Parathyroid adenoma (tissue), 2 donors: ENCODE data around the gene MARCHF9.
A peak's percentile ranks its signal among the peaks of the same experiment; 100 is the strongest.

Source experiments
- H2AFZ ChIP-seq: fragments of 300-600 bp; sonication (generic); one replicate; pipeline ENCODE4 v1.7.0; 2017; ENCODE audit warnings: antibody characterized with exemption, mild to moderate bottlenecking
- H3K27ac ChIP-seq: fragments of 300-600 bp; sonication (generic); one replicate; pipeline ENCODE4 v1.7.0; 2017
- H3K27me3 ChIP-seq: fragments of 300-600 bp; sonication (generic); one replicate; pipeline ENCODE4 v1.7.0; 2017; ENCODE audit warnings: low read length; ENCODE audit not compliant: control insufficient read depth, insufficient read depth
- H3K36me3 ChIP-seq: fragments of 300-600 bp; sonication (generic); one replicate; pipeline ENCODE4 v1.7.0; 2017; ENCODE audit warnings: low read length; ENCODE audit not compliant: control insufficient read depth, insufficient read depth
- H3K4me1 ChIP-seq: fragments of 300-600 bp; sonication (generic); one replicate; pipeline ENCODE4 v1.7.0; 2017; ENCODE audit warnings: control low read depth
- H3K4me2 ChIP-seq: fragments of 300-600 bp; sonication (generic); one replicate; pipeline ENCODE4 v1.7.0; 2017; ENCODE audit warnings: low read length
- H3K4me3 ChIP-seq: fragments of 300-600 bp; sonication (generic); one replicate; pipeline ENCODE4 v1.7.0; 2017; ENCODE audit warnings: low read depth, low read length
- H3K79me2 ChIP-seq: fragments of 300-600 bp; sonication (generic); one replicate; pipeline ENCODE4 v1.7.0; 2017; ENCODE audit warnings: control low read depth
- H3K9ac ChIP-seq: fragments of 300-600 bp; sonication (generic); one replicate; pipeline ENCODE4 v1.7.0; 2017; ENCODE audit warnings: mild to moderate bottlenecking
- H3K9me3 ChIP-seq: fragments of 300-600 bp; sonication (generic); one replicate; pipeline ENCODE4 v1.7.0; 2017; ENCODE audit warnings: low read length; ENCODE audit not compliant: control insufficient read depth
- TF ChIP-seq, protein P1 (sequence below): fragments of 300-600 bp; sonication (generic); IDR thresholded peaks from one replicate; pipeline ENCODE4 v1.7.0; 2017; ENCODE audit warnings: antibody characterized with exemption, mild to moderate bottlenecking
- donor health status: primary hyperparathyroidism.

MARCHF9 gene

DNA sequence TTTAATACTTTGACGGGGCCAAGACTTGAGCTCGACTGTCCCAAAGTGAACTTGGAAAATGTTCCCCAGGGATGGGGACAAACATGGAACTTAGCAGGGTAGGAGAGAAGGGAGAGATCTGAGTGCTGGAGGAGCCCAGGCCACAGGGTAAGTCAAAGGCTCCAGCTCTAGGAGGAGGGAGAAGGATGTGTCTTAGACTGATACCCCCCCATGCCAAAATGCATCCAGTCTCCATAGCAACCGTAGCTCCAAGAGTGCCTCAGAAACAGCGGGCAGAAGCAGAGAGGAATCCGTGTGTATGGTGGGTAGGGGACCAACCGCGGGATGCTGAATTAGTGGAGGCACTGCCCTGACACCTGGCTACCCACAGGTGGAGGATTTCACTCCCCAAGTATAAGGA lies 15.5 kb upstream of the MARCHF9 start:
- Histone ChIP-seq H3K9ac (no peak overlapping the region), H3K4me2 (no peak overlapping the region), H2AFZ (no peak overlapping the region), H3K27ac (no peak overlapping the region), H3K9me3 (no peaks in the 10 kb centered on the region), H3K27me3 (no peaks in the 10 kb centered on the region), H3K4me1 (peaks cover 19% of the 10 kb centered on the region), H3K79me2 (no peaks in the 10 kb centered on the region), H3K36me3 (no peaks in the 10 kb centered on the region), H3K4me3 (no peak overlapping the region)
- TF ChIP-seq, protein P1, sequence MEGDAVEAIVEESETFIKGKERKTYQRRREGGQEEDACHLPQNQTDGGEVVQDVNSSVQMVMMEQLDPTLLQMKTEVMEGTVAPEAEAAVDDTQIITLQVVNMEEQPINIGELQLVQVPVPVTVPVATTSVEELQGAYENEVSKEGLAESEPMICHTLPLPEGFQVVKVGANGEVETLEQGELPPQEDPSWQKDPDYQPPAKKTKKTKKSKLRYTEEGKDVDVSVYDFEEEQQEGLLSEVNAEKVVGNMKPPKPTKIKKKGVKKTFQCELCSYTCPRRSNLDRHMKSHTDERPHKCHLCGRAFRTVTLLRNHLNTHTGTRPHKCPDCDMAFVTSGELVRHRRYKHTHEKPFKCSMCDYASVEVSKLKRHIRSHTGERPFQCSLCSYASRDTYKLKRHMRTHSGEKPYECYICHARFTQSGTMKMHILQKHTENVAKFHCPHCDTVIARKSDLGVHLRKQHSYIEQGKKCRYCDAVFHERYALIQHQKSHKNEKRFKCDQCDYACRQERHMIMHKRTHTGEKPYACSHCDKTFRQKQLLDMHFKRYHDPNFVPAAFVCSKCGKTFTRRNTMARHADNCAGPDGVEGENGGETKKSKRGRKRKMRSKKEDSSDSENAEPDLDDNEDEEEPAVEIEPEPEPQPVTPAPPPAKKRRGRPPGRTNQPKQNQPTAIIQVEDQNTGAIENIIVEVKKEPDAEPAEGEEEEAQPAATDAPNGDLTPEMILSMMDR: no peak

DNA sequence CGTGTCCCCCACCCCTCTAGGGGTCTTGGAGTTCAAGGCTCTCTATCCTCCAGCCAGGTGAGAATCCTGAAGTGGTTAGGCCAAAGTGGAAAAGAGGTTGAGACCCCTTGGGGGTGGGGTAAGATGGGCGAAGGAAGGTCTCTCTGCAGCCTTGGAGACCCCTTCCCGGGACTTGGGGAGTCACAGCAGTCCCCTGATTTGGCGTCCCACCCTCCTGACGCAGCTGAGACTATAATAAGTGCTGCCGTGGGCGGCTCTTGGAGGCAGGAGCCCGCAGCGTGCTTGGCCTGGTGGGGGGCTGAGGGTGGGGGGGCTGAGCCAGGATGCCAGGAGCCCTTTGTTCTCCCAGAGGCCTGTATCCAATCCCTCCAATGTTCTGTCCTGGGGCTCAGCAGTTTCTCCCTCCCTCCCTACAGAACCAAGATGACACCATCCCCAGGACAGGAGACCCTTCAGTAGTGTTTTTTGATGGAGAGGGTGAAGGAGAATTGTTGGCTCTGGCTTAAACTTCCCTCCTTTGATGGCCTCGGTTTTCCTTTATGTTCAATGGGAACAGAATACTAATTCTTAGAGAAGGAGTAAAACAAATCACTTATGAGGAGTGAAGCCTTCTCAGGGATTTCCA lies 14.9 kb upstream of the MARCHF9 start:
- Histone ChIP-seq H3K27me3 (no peaks in the 10 kb centered on the region), H3K4me3 (no peak overlapping the region), H3K4me2 (no peak overlapping the region), H3K27ac (no peak overlapping the region), H3K4me1 (peaks cover 19% of the 10 kb centered on the region), H3K79me2 (no peaks in the 10 kb centered on the region), H2AFZ (no peak overlapping the region), H3K9ac (no peak overlapping the region), H3K36me3 (no peaks in the 10 kb centered on the region), H3K9me3 (no peaks in the 10 kb centered on the region)
- TF ChIP-seq, protein P1: no peak

DNA sequence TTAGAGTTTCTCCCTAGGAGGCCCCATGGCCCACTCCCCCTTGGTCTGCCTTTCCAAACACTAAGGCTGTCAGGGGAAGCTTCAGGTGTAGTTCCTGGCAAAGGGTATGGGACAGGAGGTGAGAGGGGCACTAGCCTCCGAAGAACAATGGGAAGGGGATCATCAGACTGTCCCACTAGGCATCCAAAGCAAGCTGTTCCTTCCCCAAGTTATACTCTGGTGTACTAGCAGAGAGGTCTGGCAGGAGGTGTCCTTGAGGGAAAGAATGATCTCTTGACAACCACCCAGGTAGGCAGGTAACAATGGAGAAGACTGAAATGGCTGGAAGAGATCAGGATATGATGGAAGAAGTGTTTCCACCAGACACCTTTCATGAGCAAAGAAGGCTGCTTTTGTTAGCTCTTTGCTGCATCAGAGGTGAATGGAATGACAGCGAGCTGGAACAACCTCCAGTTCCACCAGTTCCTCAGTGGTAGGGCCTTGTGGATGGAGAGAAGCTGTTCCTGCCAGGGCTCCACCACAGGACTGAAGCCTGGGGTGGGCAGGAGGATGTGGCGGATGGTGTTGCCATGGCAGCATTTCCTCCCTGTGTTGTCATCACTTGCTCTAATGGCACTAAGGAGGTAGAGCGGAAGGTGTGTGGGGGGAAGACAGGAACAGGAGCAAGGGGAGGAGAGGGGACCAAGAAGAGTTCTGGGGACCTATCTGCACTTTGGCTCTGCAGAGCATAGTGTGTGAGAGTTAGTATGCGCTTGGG lies 14.1 kb upstream of the MARCHF9 start:
- H3K9ac ChIP-seq: no peak overlapping the region
- H3K4me1 ChIP-seq: peaks cover 21% of the 10 kb centered on the region
- no peak overlapping the region for H3K4me2 ChIP-seq
- H3K79me2 ChIP-seq: no peaks in the 10 kb centered on the region
- H3K36me3 ChIP-seq: no peaks in the 10 kb centered on the region
- H3K9me3 ChIP-seq: no peaks in the 10 kb centered on the region
- H3K27me3 ChIP-seq: no peaks in the 10 kb centered on the region
- H3K4me3 ChIP-seq: no peak overlapping the region
- no peak overlapping the region for H2AFZ ChIP-seq
- peak overlapping the region; percentile 21 for H3K27ac ChIP-seq
- TF ChIP-seq, protein P1: no peak

DNA sequence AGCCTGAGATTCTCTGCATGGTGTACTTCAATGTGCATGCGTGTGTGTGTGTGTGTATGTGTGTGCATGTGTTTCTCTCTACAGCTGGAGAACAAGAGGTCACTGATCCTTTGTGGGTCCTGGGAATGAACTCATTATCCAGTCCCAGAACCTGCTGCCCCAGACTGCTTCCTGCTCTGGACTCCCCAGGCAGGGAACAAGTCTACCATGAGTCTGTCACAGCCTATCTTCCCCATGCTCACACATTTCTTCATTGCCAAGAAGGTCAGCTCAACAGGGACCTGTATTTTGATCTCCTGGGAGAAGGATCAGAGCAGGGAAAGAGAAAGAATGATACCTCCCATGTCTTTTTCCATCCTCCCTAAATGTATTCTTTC lies 13.5 kb upstream of the MARCHF9 start:
- H3K36me3 ChIP-seq: no peaks in the 10 kb centered on the region
- H3K4me1 ChIP-seq: peaks cover 16% of the 10 kb centered on the region
- no peaks in the 10 kb centered on the region for H3K9me3 ChIP-seq
- H3K4me3 ChIP-seq: no peak overlapping the region
- no peaks in the 10 kb centered on the region for H3K27me3 ChIP-seq
- H3K27ac ChIP-seq: no peak overlapping the region
- no peak overlapping the region for H3K4me2 ChIP-seq
- H3K9ac ChIP-seq: no peak overlapping the region
- TF ChIP-seq, protein P1: no peak
- H3K79me2 ChIP-seq: no peaks in the 10 kb centered on the region
- H2AFZ ChIP-seq: no peak overlapping the region
